Esophagus muscularis mucosa (tissue), 4 donors: ENCODE measurements around the gene ABCA3. TPM values are rescaled to one million over a fixed set of nuclear protein-coding genes. Genes with fewer than 3 reads are reported as not detected.

ENCODE experiments used
- DNase-seq: peaks from one replicate; pipeline ENCODE4 v3.0.0-alpha.2; 2017; ENCODE audit errors: extremely low spot score
- H3K27ac ChIP-seq, 4 donors: fragments of 200-600 bp; sonication (generic); replicated peaks in 1 of 4; 1 replicate in 3 of 4; 2 replicates in 1 of 4; pipeline ENCODE4 v1.5.1; 2016 to 2019; ENCODE audit warnings: mild to moderate bottlenecking in 1 of 4
- H3K27me3 ChIP-seq, 4 donors: fragments of 200-600 bp; sonication (generic); one replicate each; pipeline versions ENCODE4 v1.5.1 to v1.6.0; 2016 to 2019
- H3K36me3 ChIP-seq, 4 donors: fragments of 200-600 bp; sonication (generic); one replicate each; pipeline ENCODE4 v1.5.1; 2016 to 2019
- H3K4me1 ChIP-seq, 4 donors: fragments of 200-600 bp; sonication (generic); one replicate each; pipeline ENCODE4 v1.5.1; 2016 to 2019
- H3K4me3 ChIP-seq, 4 donors: fragments of 200-600 bp; sonication (generic); 1 replicate in 2 of 4; 2 replicates in 2 of 4; pipeline ENCODE4 v1.5.1; 2016 to 2019; ENCODE audit warnings: mild to moderate bottlenecking in 4 of 4, moderate library complexity in 1 of 4
- H3K9me3 ChIP-seq, 4 donors: fragments of 200-600 bp; sonication (generic); 1 replicate in 3 of 4; 2 replicates in 1 of 4; pipeline ENCODE4 v1.5.1; 2016 to 2019
- EP300 ChIP-seq: sonication (generic); formaldehyde crosslinking; IDR thresholded peaks from one replicate; pipeline ENCODE4 v1.6.1; 2017; ENCODE audit warnings: antibody characterized with exemption
- POLR2A ChIP-seq: fragments of 450-650 bp; IDR thresholded peaks from one replicate; pipeline ENCODE4 v1.6.1; 2017; ENCODE audit warnings: antibody characterized with exemption, moderate library complexity, mild to moderate bottlenecking, low read depth
- POLR2AphosphoS5 ChIP-seq, 2 donors: sonication (generic); formaldehyde crosslinking; IDR thresholded peaks; one replicate each; pipeline ENCODE4 v1.6.1; 2017; ENCODE audit warnings: antibody characterized with exemption in 2 of 2
- WGBS: methylation state at CpG from one replicate; pipeline ENCODE4 v1.1.5; 2018; 5-methylcytosine and 5-hydroxymethylcytosine counted together
- intact Hi-C: fragments of 100-400 bp; cut with DNase I; formaldehyde crosslinking; loops from one replicate; pipeline ENCODE4 v1.15.1; 2023
- total RNA-seq, 4 donors: library from RNA; depleted of rRNA; stranded (reverse); fragments of >200 nt; gene quantifications; one replicate each; pipeline versions ENCODE4 v1.1.0 to v1.2.1, GENCODE V29; 2016
- TF ChIP-seq, protein P1 (sequence below), 3 experiments: fragments of 200-600 bp in 2 of 3; fragments of 450-650 bp in 1 of 3; sonication (generic) in 2 of 3; IDR thresholded peaks; one replicate each; pipeline ENCODE4 v1.5.1; 2017 to 2019; ENCODE audit warnings: antibody characterized with exemption in 3 of 3, mild to moderate bottlenecking in 2 of 3, moderate library complexity in 1 of 3

Gene ABCA3
- total RNA-seq, 4 donors from 2014 or later, result 10.4 to 30.7 (median 18.1) TPM

- Histone ChIP-seq H3K27me3 (no peaks in the 10 kb centered on the region), H3K4me3 (no peak overlapping the region), H3K36me3 (peaks cover 23 to 99% (median 86%) of the 10 kb centered on the region in 4 donors), H3K9me3 (no peaks in the 10 kb centered on the region), H3K27ac (no peak overlapping the region), H3K4me1 (no peaks in the 10 kb centered on the region)
- TF ChIP-seq EP300 (no peak), POLR2AphosphoS5 (IDR thresholded peaks at IDR 0.05) (no peak), POLR2A (no peak)
- TF ChIP-seq, protein P1, sequence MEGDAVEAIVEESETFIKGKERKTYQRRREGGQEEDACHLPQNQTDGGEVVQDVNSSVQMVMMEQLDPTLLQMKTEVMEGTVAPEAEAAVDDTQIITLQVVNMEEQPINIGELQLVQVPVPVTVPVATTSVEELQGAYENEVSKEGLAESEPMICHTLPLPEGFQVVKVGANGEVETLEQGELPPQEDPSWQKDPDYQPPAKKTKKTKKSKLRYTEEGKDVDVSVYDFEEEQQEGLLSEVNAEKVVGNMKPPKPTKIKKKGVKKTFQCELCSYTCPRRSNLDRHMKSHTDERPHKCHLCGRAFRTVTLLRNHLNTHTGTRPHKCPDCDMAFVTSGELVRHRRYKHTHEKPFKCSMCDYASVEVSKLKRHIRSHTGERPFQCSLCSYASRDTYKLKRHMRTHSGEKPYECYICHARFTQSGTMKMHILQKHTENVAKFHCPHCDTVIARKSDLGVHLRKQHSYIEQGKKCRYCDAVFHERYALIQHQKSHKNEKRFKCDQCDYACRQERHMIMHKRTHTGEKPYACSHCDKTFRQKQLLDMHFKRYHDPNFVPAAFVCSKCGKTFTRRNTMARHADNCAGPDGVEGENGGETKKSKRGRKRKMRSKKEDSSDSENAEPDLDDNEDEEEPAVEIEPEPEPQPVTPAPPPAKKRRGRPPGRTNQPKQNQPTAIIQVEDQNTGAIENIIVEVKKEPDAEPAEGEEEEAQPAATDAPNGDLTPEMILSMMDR (IDR thresholded peaks at IDR 0.05), result no peak
- no peak for DNase-seq
- intact Hi-C loops, result no loop called here
- WGBS, result 73% methylated on average over 8 of the region's 8 CpGs
Observed at GRCh38 chr16:2288726-2289125, 51.8 kb downstream of the ABCA3 start.

- TF ChIP-seq, protein P1 (IDR thresholded peaks at IDR 0.05), result no peak
- TF ChIP-seq EP300, result no peak
- TF ChIP-seq POLR2AphosphoS5 (IDR thresholded peaks at IDR 0.05), result no peak
- no peak for TF ChIP-seq POLR2A
- WGBS, result 82% methylated on average over 28 of the region's 35 CpGs
- H3K27me3 ChIP-seq, result no peaks in the 10 kb centered on the region
- H3K9me3 ChIP-seq, result no peaks in the 10 kb centered on the region
- H3K4me3 ChIP-seq, result no peak overlapping the region
- no peak overlapping the region for H3K27ac ChIP-seq
- no peaks in the 10 kb centered on the region for H3K4me1 ChIP-seq
- H3K36me3 ChIP-seq, result peaks cover 23 to 100% (median 91%) of the 10 kb centered on the region in 4 donors
- no peak for DNase-seq
- intact Hi-C loops, result no loop called here
Observed at GRCh38 chr16:2287916-2288547, 52.5 kb downstream of the ABCA3 start.

GRCh38 chr16:2286550-2286949 is 54.0 kb downstream of the ABCA3 start:
- no peaks in the 10 kb centered on the region for H3K9me3 ChIP-seq
- peaks cover 15 to 92% (median 82%) of the 10 kb centered on the region in 4 donors for H3K36me3 ChIP-seq
- TF ChIP-seq, protein P1 (IDR thresholded peaks at IDR 0.05), result no peak
- no peak for TF ChIP-seq EP300
- TF ChIP-seq POLR2AphosphoS5 (IDR thresholded peaks at IDR 0.05), result no peak
- TF ChIP-seq POLR2A, result no peak
- DNase-seq, result no peak
- WGBS, result 100% methylated on average over 2 of the region's 17 CpGs
- H3K4me1 ChIP-seq, result no peaks in the 10 kb centered on the region
- intact Hi-C loops, result no loop called here
- H3K27ac ChIP-seq, result no peak overlapping the region
- no peak overlapping the region for H3K4me3 ChIP-seq
- no peaks in the 10 kb centered on the region for H3K27me3 ChIP-seq

GRCh38 chr16:2285731-2286191 is 54.8 kb downstream of the ABCA3 start:
- WGBS, result 50% methylated on average over 4 of the region's 13 CpGs
- DNase-seq, result no peak
- Histone ChIP-seq H3K4me1 (no peaks in the 10 kb centered on the region), H3K27me3 (no peaks in the 10 kb centered on the region), H3K9me3 (no peaks in the 10 kb centered on the region), H3K36me3 (peaks cover 8 to 92% (median 82%) of the 10 kb centered on the region in 4 donors), H3K4me3 (no peak overlapping the region), H3K27ac (no peak overlapping the region)
- intact Hi-C loops, result no loop called here
- TF ChIP-seq POLR2AphosphoS5 (IDR thresholded peaks at IDR 0.05) (no peak), EP300 (no peak), POLR2A (no peak)
- TF ChIP-seq, protein P1 (IDR thresholded peaks at IDR 0.05), result no peak
